ENCODE data around the gene TREML2.

- TF ChIP-seq ZNF274 (IDR thresholded peaks at IDR 0.05; ENCODE audit: low read depth, low read length) (no peak), YY1 (IDR thresholded peaks at IDR 0.05; ENCODE audit: insufficient read depth, insufficient read length) (no peak), SUZ12 (IDR thresholded peaks at IDR 0.05; ENCODE audit: extremely low read depth, insufficient read depth, insufficient read length) (no peak)
These were observed 29.0 kb downstream of the TREML2 start for GRCh38 chr6:41171908-41172307.
